Measurements from ENCODE around the gene SALL3. TPM values are rescaled to one million over a fixed set of nuclear protein-coding genes. Genes with fewer than 3 reads are reported as not detected.

SALL3 gene
- total and polyA plus RNA-seq, 2 of the 8 experiments (the other 6 are each of a cell fraction or from before 2014, with no cell fraction given): 10.5 to 46.4 TPM

DNA sequence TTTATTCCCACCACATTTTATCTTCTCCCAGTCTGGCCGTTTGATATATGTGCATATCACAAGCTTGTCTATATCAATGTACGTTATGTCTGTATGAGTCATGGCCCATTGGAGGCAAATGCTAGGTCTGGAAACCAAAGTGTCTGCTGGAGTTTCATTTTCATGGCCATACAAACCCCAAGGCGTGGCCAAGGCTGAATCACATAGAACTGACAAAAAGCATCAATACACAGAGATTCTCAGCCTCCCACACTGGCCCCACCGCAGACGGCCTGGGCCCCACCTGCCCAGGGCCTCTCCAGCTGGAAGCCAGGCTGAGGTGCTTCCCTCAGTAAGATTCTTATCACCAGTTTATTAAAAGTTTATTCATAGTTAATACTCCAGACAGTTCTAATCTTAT lies 40.5 kb upstream of the SALL3 start (continued):
- TF ChIP-seq JUND (IDR thresholded peaks at IDR 0.05; ENCODE audit: low read length): no peak
- TF ChIP-seq HDAC2 (IDR thresholded peaks at IDR 0.05; ENCODE audit: borderline replicate concordance in 1 of 2, low read depth in 2 of 2, low read length in 2 of 2): no peak
- TF ChIP-seq SIRT6 (IDR thresholded peaks at IDR 0.05; ENCODE audit: low read length): no peak
- TF ChIP-seq NRF1 (IDR thresholded peaks at IDR 0.05; ENCODE audit: low read depth, low read length): no peak
- TF ChIP-seq KDM4A (IDR thresholded peaks at IDR 0.05; ENCODE audit: low read depth, low read length, severe bottlenecking): no peak

Measured in H1 (cell line).